IPS-15b (cell line): ENCODE data around the gene GNPTG.

Experiments
- H3K27me3 ChIP-seq: one replicate; pipeline ENCODE4 v1.6.1; 2013; ENCODE audit warnings: low read length; ENCODE audit not compliant: control insufficient read depth, insufficient read depth
- H3K36me3 ChIP-seq: one replicate; pipeline ENCODE4 v1.6.1; 2013; ENCODE audit warnings: low read length; ENCODE audit not compliant: control insufficient read depth, insufficient read depth
- H3K4me1 ChIP-seq: one replicate; pipeline ENCODE4 v1.6.1; 2013; ENCODE audit warnings: mild to moderate bottlenecking, low read length; ENCODE audit not compliant: control insufficient read depth, insufficient read depth
- H3K4me3 ChIP-seq: one replicate; pipeline ENCODE4 v1.5.1; 2013; ENCODE audit warnings: low read depth, low read length
- H3K9ac ChIP-seq: one replicate; pipeline ENCODE4 v1.6.1; 2013; ENCODE audit warnings: low read depth, mild to moderate bottlenecking, low read length
- H3K9me3 ChIP-seq: one replicate; pipeline ENCODE4 v1.6.1; 2013; ENCODE audit warnings: mild to moderate bottlenecking, low read length; ENCODE audit not compliant: control insufficient read depth, insufficient read depth

Gene GNPTG

DNA sequence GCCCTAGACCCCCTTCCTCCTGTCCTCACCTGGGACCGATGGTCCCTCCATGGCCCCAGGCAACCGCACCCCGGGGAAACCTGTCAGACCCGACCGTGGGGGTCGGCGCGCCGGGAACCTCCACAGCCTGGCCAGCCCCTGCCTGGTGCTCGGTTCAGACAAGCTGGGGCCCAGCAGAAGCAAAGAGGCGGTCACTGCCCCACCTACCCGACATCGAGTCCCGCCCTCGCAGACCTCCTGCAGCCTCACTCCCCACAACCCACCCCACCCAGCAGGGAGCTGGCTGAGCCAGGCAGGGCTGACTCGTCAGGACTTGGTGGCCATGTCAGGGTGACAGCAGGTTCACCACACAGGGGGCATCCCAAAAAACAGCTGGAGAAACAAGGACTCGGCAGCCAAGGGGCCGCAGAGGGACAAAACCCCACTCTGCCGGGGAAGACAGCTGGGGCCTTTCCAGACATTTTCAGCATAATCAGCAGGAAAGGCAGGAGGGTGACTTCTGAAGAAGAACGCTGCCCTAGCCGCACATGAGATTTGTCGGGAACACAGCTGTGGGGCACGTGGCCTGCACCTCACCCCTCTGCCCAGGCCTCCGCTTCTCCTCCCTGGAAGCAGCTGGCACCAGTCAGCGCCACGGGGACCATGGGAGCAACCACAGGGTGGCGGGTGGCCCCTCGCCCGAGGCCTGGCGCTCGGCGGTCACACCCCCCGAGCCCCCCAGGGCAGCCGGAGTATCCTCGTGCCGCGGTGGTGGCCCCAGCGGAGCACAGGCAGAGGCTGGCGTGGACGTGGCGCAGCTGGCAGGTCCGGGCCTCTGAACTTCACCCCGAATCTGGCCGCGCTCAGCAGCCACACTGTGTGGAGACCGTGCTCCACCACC, 22.9 kb downstream of the GNPTG start:
- Histone ChIP-seq H3K9ac (no peak overlapping the region), H3K36me3 (peaks cover 15% of the 10 kb centered on the region), H3K9me3 (no peaks in the 10 kb centered on the region), H3K4me3 (no peak overlapping the region), H3K4me1 (no peaks in the 10 kb centered on the region), H3K27me3 (no peaks in the 10 kb centered on the region)

- no peaks in the 10 kb centered on the region for H3K27me3 ChIP-seq
- H3K9me3 ChIP-seq, result no peaks in the 10 kb centered on the region
- no peak overlapping the region for H3K4me3 ChIP-seq
- peaks cover 2% of the 10 kb centered on the region for H3K4me1 ChIP-seq
- H3K36me3 ChIP-seq, result peaks cover 11% of the 10 kb centered on the region
- no peak overlapping the region for H3K9ac ChIP-seq
Measured at GRCh38 chr16:1375298-1375640, 23.5 kb downstream of the GNPTG start.

DNA sequence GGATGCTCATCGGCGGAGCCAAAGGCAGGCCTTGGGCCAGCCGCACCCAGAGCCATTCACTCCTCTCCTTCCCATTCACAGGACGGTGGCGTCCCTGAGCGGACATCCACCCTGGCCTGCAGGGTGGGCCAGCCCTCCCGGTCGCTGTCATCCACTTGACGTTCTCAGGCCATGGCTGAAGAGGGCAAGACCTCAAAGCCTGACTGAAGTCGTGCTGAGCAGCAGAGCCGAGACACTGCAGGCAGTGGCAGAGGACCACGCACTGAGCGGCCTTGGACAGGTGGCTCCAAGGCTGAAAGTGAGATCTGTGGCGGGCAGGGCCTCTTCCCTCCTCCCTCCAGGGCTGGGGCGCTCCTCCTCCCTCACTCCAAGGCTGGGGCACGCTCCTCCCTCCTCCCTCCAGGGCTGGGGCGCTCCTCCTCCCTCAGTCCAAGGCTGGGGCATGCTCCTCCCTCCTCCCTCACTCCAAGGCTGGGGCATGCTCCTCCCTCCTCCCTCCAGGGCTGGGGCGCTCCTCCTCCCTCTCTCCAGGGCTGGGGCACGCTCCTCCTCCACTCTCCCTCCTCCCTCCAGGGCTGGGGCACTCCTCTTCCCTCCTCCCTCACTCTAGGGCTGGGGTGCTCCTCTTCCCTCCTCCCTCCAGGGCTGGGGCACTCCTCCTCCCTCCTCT, 24.1 kb downstream of the GNPTG start:
- Histone ChIP-seq H3K4me1 (peaks cover 2% of the 10 kb centered on the region), H3K36me3 (peaks cover 11% of the 10 kb centered on the region), H3K27me3 (no peaks in the 10 kb centered on the region), H3K9me3 (no peaks in the 10 kb centered on the region), H3K9ac (no peak overlapping the region), H3K4me3 (no peak overlapping the region)

DNA sequence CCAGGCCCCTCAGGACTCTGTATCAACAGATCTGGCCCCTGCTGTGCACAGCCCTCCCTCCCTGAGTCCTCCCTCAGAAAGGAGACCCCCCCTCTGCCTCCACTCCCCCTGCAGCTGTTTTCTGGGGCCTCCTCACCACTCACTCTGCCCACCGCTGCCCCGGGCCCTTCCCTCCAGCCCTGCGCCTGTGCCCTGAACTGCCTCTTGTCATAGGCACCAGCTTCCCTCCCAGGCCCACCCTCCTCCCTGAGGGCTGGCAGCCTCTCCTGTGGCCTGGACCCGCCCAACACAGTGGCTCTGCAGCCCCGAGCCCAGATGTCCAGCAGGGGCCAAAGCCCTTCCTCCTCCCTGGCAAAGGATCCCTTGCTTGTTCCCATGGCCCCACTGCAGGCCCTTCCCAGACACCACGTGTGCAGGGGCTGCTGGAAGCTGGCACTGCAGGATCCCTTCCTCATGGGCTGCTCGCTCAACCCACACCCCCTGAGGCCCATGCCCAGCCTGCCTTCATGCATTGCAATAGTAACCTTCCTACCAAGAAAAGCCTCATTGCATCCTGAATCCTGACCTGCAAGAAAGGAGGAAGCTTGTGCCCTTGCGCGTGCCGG, 25.8 kb downstream of the GNPTG start:
- peaks cover 2% of the 10 kb centered on the region for H3K4me1 ChIP-seq
- peaks cover 8% of the 10 kb centered on the region for H3K36me3 ChIP-seq
- no peaks in the 10 kb centered on the region for H3K9me3 ChIP-seq
- no peak overlapping the region for H3K4me3 ChIP-seq
- peak overlapping the region; percentile 47 for H3K9ac ChIP-seq
- H3K27me3 ChIP-seq, result no peaks in the 10 kb centered on the region

GRCh38 chr16:1378087-1378803, 26.5 kb downstream of the GNPTG start:
- Histone ChIP-seq H3K4me3 (peak overlapping the region; percentile 66), H3K9ac (peak overlapping the region; percentile 74), H3K9me3 (no peaks in the 10 kb centered on the region), H3K27me3 (no peaks in the 10 kb centered on the region), H3K4me1 (peaks cover 2% of the 10 kb centered on the region), H3K36me3 (peaks cover 8% of the 10 kb centered on the region)

- Histone ChIP-seq H3K4me3 (peak overlapping the region; percentile 66), H3K9ac (peak overlapping the region; percentile 74), H3K36me3 (peaks cover 8% of the 10 kb centered on the region), H3K4me1 (peaks cover 2% of the 10 kb centered on the region), H3K27me3 (no peaks in the 10 kb centered on the region), H3K9me3 (no peaks in the 10 kb centered on the region)
Measured at GRCh38 chr16:1378804-1379303, 27.1 kb downstream of the GNPTG start.

DNA sequence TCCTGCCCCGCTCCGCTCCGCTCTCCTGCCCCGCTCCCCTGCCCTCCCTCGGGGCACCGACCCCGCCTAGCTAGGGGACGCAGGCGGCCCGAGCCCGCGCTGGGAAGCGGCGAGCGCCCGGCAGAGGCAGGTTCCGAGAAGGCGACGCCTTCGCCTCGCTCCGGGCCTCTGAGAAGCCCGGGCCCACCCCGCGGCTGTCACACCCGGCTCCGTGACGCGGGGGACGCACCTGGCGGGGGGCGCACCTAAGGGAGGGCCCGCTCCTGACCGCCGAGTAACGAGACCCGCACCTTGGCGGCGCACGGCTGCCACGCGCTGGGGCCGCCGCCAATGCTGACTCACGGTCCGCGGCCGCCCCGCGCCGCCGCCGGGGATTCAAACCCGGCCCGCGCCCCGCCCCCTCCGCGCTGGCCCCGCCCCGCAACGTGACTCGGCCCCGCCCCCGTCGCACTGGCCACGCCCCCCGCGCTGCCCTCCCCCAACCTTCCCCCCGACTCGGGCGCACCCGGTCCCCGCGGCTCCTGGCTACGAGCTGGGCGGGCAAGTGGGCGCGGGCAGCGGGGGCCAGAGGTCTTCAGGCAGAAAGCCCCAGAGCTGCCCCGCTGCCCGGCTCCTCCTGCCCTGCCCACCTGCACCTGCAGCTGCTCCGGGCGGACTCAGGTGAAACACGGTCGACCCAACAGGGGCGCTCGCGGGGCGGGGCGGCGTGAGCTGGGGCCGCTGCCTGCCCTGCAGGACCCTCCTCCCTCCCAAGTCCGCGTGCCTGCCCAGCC, 27.8 kb downstream of the GNPTG start:
- H3K4me3 ChIP-seq, result peak overlapping the region; percentile 66
- H3K9ac ChIP-seq, result peak overlapping the region; percentile 74
- peaks cover 2% of the 10 kb centered on the region for H3K4me1 ChIP-seq
- H3K36me3 ChIP-seq, result peaks cover 8% of the 10 kb centered on the region
- H3K27me3 ChIP-seq, result no peaks in the 10 kb centered on the region
- H3K9me3 ChIP-seq, result no peaks in the 10 kb centered on the region

DNA sequence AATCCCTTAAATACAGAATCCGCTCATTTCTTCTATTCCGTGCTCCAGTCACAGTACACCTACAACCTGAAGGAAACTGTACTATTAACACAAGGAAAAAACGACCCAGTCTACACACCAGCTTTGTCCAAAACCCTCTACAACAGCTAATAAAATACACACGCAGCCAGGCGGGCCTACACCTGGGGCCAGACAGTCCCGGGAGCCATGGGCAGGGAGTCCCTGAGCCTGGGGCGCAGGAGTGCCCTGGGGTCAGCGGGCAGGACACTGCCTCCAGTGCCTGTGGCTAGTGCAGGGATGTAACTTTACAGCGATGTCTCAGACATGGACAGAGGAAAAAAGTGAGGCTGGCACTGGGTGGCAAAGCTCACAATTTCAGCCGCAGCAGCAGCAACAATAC, 28.5 kb downstream of the GNPTG start:
- Histone ChIP-seq H3K9ac (no peak overlapping the region), H3K27me3 (no peaks in the 10 kb centered on the region), H3K9me3 (no peaks in the 10 kb centered on the region), H3K4me1 (peaks cover 2% of the 10 kb centered on the region), H3K4me3 (peak overlapping the region; percentile 58), H3K36me3 (peaks cover 10% of the 10 kb centered on the region)

- peaks cover 3% of the 10 kb centered on the region for H3K36me3 ChIP-seq
- no peak overlapping the region for H3K9ac ChIP-seq
- no peaks in the 10 kb centered on the region for H3K27me3 ChIP-seq
- H3K4me3 ChIP-seq, result no peak overlapping the region
- peaks cover 2% of the 10 kb centered on the region for H3K4me1 ChIP-seq
- H3K9me3 ChIP-seq, result no peaks in the 10 kb centered on the region
Measured at GRCh38 chr16:1381612-1382406, 30.1 kb downstream of the GNPTG start.

- Histone ChIP-seq H3K27me3 (no peaks in the 10 kb centered on the region), H3K4me1 (peaks cover 2% of the 10 kb centered on the region), H3K9ac (no peak overlapping the region)
Measured at GRCh38 chr16:1383556-1383955, 31.8 kb downstream of the GNPTG start.

More at GRCh38 chr16:1383556-1383955, 31.8 kb downstream of the GNPTG start:
- peaks cover 6% of the 10 kb centered on the region for H3K36me3 ChIP-seq
- no peaks in the 10 kb centered on the region for H3K9me3 ChIP-seq
- no peak overlapping the region for H3K4me3 ChIP-seq
